GM12892 (cell line): ENCODE results near the gene DNAJC13.

Experiments used
- DNase-seq: peaks from one replicate; pipeline ENCODE4 v3.0.0; 2011; ENCODE audit not compliant: insufficient read length
- FAIRE-seq: peaks from 2 replicates; lab custom pipeline; 2011; peaks lifted over from hg19 to GRCh38; lab: Jason Lieb, UNC
- POLR2A ChIP-seq: IDR thresholded peaks from 2 replicates; pipeline ENCODE4 v1.6.1; 2011; ENCODE audit warnings: low read depth, low read length, control low read depth
- POLR2AphosphoS5 ChIP-seq: IDR thresholded peaks from 2 replicates; pipeline ENCODE4 v1.6.1; 2011; ENCODE audit warnings: low read depth, low read length, control low read depth
- TAF1 ChIP-seq: IDR thresholded peaks from 2 replicates; pipeline ENCODE4 v1.6.1; 2011; ENCODE audit warnings: low read depth, mild to moderate bottlenecking, control low read depth, low read length, borderline replicate concordance

The DNAJC13 gene

GRCh38 chr3:132406587-132406986 is 10.7 kb upstream of the DNAJC13 start:
- DNase-seq (no peak), FAIRE-seq (no peak)
- TF ChIP-seq POLR2AphosphoS5 (no peak), TAF1 (no peak), POLR2A (no peak)

GRCh38 chr3:132407025-132407424 is 10.3 kb upstream of the DNAJC13 start:
- DNase-seq (no peak), FAIRE-seq (no peak)
- TF ChIP-seq POLR2AphosphoS5 = no peak
- no peak for TF ChIP-seq TAF1
- no peak for TF ChIP-seq POLR2A

GRCh38 chr3:132414841-132415240 is 2.5 kb upstream of the DNAJC13 start:
- no peak for DNase-seq
- TF ChIP-seq POLR2A (no peak), TAF1 (no peak), POLR2AphosphoS5 (no peak)
- no peak for FAIRE-seq

- no peak for DNase-seq
- FAIRE-seq = no peak
- TF ChIP-seq POLR2A (no peak), POLR2AphosphoS5 (no peak), TAF1 (no peak)
These were observed 1.1 kb upstream of the DNAJC13 start for GRCh38 chr3:132416161-132416560.

GRCh38 chr3:132417695-132418411 is 551 bp downstream of the DNAJC13 start:
- peak; percentile 56; the same call in 1 of the 2 replicates for TF ChIP-seq POLR2AphosphoS5
- peak; percentile 37; the same call in 1 of the 2 replicates for TF ChIP-seq POLR2A
- TF ChIP-seq TAF1 = 0 out of 2 replicates have a peak, but pooled peaks have one; percentile 9
- FAIRE-seq (peak; percentile 38), DNase-seq (peak; percentile 27)

- TF ChIP-seq TAF1 (no peak), POLR2A (no peak), POLR2AphosphoS5 (no peak)
- FAIRE-seq (no peak), DNase-seq (no peak)
These were observed 1.6 kb downstream of the DNAJC13 start for GRCh38 chr3:132418916-132419315.

GRCh38 chr3:132421832-132422231 is 4.5 kb downstream of the DNAJC13 start:
- DNase-seq = no peak
- no peak for FAIRE-seq
- no peak for TF ChIP-seq POLR2A
- TF ChIP-seq TAF1 = no peak
- no peak for TF ChIP-seq POLR2AphosphoS5

GRCh38 chr3:132422531-132422930 is 5.2 kb downstream of the DNAJC13 start:
- no peak for DNase-seq

GRCh38 chr3:132432639-132433038 is 15.3 kb downstream of the DNAJC13 start:
- no peak for TF ChIP-seq TAF1
- TF ChIP-seq POLR2A = no peak
- TF ChIP-seq POLR2AphosphoS5 = no peak
- FAIRE-seq = no peak

More at GRCh38 chr3:132422531-132422930, 5.2 kb downstream of the DNAJC13 start:
- no peak for FAIRE-seq
- TF ChIP-seq POLR2A (no peak), TAF1 (no peak), POLR2AphosphoS5 (no peak)

GRCh38 chr3:132433121-132433520 is 15.8 kb downstream of the DNAJC13 start:
- FAIRE-seq = peak; percentile 21
- TF ChIP-seq TAF1 (no peak), POLR2AphosphoS5 (no peak), POLR2A (no peak)
- DNase-seq = no peak

More at GRCh38 chr3:132432639-132433038, 15.3 kb downstream of the DNAJC13 start:
- no peak for DNase-seq

- no peak for DNase-seq
- FAIRE-seq = no peak
- TF ChIP-seq POLR2AphosphoS5 = no peak
- TF ChIP-seq POLR2A = no peak
- TF ChIP-seq TAF1 = no peak
These were observed 18.1 kb downstream of the DNAJC13 start for GRCh38 chr3:132435224-132435910.

GRCh38 chr3:132435911-132436425 is 18.7 kb downstream of the DNAJC13 start:
- DNase-seq (no peak), FAIRE-seq (no peak)
- no peak for TF ChIP-seq POLR2A
- TF ChIP-seq TAF1 = no peak
- no peak for TF ChIP-seq POLR2AphosphoS5
